Measurements from ENCODE around the gene IL1RAPL1. TPM values are rescaled to one million over a fixed set of nuclear protein-coding genes. Genes with fewer than 3 reads are reported as not detected.

IL1RAPL1 gene
- total RNA-seq, 4 donors from 2014 or later = 8.2 to 10.9 (median 8.8) TPM

DNA sequence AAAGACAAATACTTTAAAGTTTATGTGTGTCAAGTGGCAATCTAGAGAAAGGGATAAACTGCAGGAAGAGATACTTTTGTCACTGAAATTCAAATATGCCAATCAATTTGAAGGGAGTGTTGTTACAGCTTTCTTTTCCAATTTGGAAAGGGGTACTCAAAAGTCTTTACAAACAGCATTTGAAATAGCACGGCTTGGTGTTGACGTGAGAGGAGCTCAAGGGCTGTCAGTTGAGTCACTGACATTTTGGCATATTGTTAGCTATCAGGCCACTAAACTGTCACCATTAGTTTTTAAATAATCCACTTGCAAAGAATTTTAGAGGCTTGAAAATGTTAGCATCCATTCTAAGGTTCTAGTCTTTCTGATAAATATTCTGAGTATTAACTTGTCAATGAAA lies 698.4 kb downstream of the IL1RAPL1 start:
- Histone ChIP-seq H3K4me1 (no peaks in the 10 kb centered on the region), H3K36me3 (no peaks in the 10 kb centered on the region), H3K4me3 (no peak overlapping the region), H3K27me3 (no peaks in the 10 kb centered on the region), H3K27ac (no peak overlapping the region), H3K9me3 (peaks cover 0 to 7% (median 0%) of the 10 kb centered on the region in 4 donors)
- DNase-seq (ENCODE audit: low spot score in 2 of 2) = no peak
- TF ChIP-seq POLR2A (IDR thresholded peaks at IDR 0.05) (no peak), EP300 (IDR thresholded peaks at IDR 0.05) (no peak)
- TF ChIP-seq, protein P1, sequence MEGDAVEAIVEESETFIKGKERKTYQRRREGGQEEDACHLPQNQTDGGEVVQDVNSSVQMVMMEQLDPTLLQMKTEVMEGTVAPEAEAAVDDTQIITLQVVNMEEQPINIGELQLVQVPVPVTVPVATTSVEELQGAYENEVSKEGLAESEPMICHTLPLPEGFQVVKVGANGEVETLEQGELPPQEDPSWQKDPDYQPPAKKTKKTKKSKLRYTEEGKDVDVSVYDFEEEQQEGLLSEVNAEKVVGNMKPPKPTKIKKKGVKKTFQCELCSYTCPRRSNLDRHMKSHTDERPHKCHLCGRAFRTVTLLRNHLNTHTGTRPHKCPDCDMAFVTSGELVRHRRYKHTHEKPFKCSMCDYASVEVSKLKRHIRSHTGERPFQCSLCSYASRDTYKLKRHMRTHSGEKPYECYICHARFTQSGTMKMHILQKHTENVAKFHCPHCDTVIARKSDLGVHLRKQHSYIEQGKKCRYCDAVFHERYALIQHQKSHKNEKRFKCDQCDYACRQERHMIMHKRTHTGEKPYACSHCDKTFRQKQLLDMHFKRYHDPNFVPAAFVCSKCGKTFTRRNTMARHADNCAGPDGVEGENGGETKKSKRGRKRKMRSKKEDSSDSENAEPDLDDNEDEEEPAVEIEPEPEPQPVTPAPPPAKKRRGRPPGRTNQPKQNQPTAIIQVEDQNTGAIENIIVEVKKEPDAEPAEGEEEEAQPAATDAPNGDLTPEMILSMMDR (IDR thresholded peaks at IDR 0.05) = no peak
- WGBS, 2 donors = 68 to 89% methylated on average over 2 of the region's 2 CpGs

DNA sequence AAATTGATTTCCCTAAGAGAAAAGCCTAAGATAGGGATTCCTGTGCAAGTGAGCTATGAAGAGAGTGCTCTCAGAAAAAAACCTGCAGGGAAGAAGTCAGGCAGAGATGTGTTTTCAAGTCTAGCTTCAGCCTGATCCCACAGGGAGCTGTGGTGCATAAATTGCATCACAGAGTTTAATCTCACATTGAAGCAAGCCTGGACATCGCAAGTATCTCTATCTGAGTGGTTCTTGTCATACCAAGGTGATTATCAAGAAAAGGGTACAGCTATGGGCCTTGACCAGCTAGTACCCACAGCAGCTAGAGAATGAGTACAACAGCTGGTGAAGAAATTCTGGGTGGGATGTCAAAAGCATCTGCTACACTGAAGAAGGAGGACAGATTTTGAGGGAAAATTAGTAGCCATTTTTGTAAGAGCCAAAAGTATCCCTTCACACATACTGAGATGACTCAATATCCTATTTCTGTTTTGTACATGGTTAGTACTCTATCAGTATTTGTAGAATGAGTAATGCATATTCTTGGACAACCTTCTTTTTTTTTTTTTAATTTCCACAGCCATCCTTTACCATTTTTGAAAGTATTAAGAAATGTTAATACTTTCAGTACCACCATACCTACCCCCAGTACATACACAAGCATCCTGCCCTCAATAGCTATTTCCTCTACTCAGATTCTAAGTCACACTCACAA lies 708.9 kb downstream of the IL1RAPL1 start:
- no peak overlapping the region for H3K27ac ChIP-seq
- WGBS, 2 donors = 77 to 88% methylated on average over 1 of the region's 1 CpG

DNA sequence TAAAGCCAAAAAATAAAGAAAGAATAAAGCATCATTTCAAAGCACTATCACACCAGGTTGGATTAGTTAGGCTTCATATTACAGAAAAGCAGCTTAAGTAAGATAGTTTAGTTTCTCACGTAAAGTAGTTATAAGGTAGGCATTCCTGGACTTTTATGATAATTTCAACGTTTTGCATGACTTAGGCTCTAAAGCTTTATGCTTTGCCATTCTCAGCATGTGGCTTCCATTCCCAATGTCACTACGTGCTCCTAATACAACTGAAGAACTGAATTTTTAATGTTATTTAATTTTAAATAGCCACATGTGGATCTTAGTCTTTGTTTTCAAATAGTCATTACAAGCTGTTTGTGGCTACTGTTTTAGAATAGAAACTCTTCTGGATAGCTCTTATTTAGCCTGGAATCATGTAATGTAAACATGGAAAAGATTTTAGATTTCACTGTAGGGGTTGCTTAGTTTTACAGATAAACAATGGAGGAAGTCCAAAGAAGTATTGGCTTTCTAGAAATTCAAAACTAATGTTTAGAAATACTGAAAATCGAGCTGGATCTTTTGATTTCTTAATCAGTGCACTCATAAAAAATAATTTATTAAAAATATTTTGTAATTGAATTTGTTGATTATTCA lies 710.0 kb downstream of the IL1RAPL1 start:
- no peak for DNase-seq (ENCODE audit: low spot score in 2 of 2)
- H3K27me3 ChIP-seq = no peaks in the 10 kb centered on the region
- H3K9me3 ChIP-seq = no peaks in the 10 kb centered on the region
- TF ChIP-seq EP300 (IDR thresholded peaks at IDR 0.05) (no peak), POLR2A (IDR thresholded peaks at IDR 0.05) (no peak)
- TF ChIP-seq, protein P1 (IDR thresholded peaks at IDR 0.05) = no peak
- H3K4me1 ChIP-seq = no peaks in the 10 kb centered on the region
- H3K27ac ChIP-seq = no peak overlapping the region
- H3K36me3 ChIP-seq = no peaks in the 10 kb centered on the region
- 40 to 65% methylated on average over 4 of the region's 4 CpGs for whole genome bisulfite sequencing, 2 donors
- H3K4me3 ChIP-seq = no peak overlapping the region

More for the DNA sequence above, 708.9 kb downstream of the IL1RAPL1 start:
- H3K4me1 ChIP-seq = no peaks in the 10 kb centered on the region
- H3K36me3 ChIP-seq = no peaks in the 10 kb centered on the region
- TF ChIP-seq, protein P1 (IDR thresholded peaks at IDR 0.05) = no peak
- no peaks in the 10 kb centered on the region for H3K9me3 ChIP-seq
- no peak for DNase-seq (ENCODE audit: low spot score in 2 of 2)
- no peaks in the 10 kb centered on the region for H3K27me3 ChIP-seq
- no peak overlapping the region for H3K4me3 ChIP-seq

DNA sequence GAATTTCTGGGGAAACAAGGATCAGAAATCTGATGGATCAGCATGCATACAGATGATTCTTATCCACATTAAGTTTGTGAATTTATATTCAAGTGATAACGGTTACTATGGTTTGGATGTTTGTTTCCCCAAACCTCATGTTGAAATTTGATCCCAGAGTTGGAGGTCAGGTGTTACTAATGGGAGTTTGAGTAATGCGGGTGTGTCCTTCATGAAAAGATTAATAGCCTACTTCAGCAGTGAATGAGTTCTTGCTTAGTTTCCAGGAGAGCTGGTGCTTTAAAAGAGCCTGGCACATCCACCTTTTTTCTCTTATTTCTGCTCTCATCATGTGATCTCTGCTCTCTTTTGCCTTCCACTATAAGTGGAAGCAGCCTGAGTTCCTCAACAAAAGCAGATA lies 712.4 kb downstream of the IL1RAPL1 start:
- no peak for DNase-seq (ENCODE audit: low spot score in 2 of 2)
- no peaks in the 10 kb centered on the region for H3K27me3 ChIP-seq
- H3K36me3 ChIP-seq = no peaks in the 10 kb centered on the region
- H3K9me3 ChIP-seq = no peaks in the 10 kb centered on the region
- H3K4me3 ChIP-seq = no peak overlapping the region
- WGBS, 2 donors = 76 to 78% methylated on average over 2 of the region's 2 CpGs
- no peak for TF ChIP-seq POLR2A (IDR thresholded peaks at IDR 0.05)
- TF ChIP-seq, protein P1 (IDR thresholded peaks at IDR 0.05) = no peak
- no peak for TF ChIP-seq EP300 (IDR thresholded peaks at IDR 0.05)
- H3K4me1 ChIP-seq = no peaks in the 10 kb centered on the region
- H3K27ac ChIP-seq = no peak overlapping the region

DNA sequence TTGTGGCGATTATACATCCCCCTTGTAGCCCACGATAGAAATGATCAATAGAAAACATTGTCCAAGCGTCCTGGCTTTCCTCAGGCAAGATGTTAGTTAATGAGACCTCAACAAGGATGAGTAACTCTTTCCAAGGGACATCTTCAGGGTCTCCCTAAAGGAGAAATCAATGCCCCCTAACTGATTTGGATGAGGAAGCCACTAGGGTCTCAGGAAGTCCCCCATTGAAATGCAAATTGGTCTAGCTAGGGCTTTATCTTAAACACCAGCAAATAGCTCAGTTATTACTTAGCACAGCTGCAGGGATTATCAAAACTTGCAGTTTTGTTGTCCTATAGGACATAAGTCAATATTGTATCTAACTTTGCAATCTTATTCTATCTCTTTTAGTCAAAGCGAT lies 721.5 kb downstream of the IL1RAPL1 start:
- TF ChIP-seq POLR2A (IDR thresholded peaks at IDR 0.05) = no peak
- TF ChIP-seq, protein P1 (IDR thresholded peaks at IDR 0.05) = no peak
- TF ChIP-seq EP300 (IDR thresholded peaks at IDR 0.05) = no peak
- H3K27me3 ChIP-seq = no peaks in the 10 kb centered on the region
- H3K4me3 ChIP-seq = no peak overlapping the region
- WGBS, 2 donors = 51 to 75% methylated on average over 4 of the region's 4 CpGs
- no peaks in the 10 kb centered on the region for H3K9me3 ChIP-seq
- H3K36me3 ChIP-seq = no peaks in the 10 kb centered on the region
- no peak overlapping the region for H3K27ac ChIP-seq
- DNase-seq (ENCODE audit: low spot score in 2 of 2) = no peak
- no peaks in the 10 kb centered on the region for H3K4me1 ChIP-seq

Measured in tibial nerve (tissue), 4 donors.